Jurkat, Clone E6-1 (cell line): ENCODE measurements around the gene CFAP90.

Source experiments
- DNase-seq: peaks from one replicate; pipeline ENCODE4 v3.0.0-alpha.2; 2011; ENCODE audit warnings: low read depth, low spot score
- H3K4me3 ChIP-seq: 2 replicates; pipeline ENCODE4 v1.5.1; 2011; ENCODE audit warnings: mild to moderate bottlenecking, low read length, control low read depth, moderate library complexity

Gene CFAP90

DNA sequence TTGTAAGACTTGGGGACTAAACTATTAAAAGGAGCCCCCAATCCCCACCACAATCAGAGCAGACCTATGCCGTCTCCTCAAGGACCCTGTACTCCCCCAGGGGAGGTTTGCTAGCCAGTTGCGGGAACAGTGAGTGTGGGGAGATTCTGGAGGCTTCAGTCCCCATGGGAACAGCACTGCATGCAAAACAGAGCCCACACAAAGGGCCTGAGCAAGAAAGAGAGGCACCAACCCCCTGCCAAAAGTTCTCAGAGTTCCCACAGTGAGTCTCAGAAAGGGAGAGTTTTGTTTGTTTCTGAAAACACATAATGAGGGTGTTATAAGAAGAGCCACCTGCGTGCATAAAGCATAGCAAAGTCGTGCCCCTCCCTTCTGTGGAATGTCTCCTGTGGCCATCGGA is 56.6 kb downstream of the CFAP90 start:
- H3K4me3 ChIP-seq, result no peak overlapping the region
- DNase-seq, result no peak

DNA sequence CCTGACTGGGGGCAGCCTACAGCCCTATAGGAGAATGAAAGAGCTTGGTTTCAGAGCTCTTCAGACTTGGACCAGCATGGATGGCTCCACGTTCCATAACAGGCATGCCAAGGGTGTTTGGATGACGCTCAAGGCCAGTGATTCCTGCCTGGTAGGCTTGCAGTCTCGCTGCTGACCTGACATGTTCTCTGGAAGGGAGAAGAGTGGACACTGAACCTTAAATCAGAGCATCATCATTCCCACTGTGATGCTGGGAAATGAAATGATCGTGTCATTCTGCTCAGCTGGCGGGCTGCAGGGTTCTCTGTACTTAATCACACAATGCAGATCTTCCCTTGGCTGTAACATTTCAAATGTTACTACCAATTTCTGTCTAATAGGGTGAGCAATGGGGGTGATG is 57.0 kb downstream of the CFAP90 start:
- H3K4me3 ChIP-seq, result no peak overlapping the region
- DNase-seq, result no peak

DNA sequence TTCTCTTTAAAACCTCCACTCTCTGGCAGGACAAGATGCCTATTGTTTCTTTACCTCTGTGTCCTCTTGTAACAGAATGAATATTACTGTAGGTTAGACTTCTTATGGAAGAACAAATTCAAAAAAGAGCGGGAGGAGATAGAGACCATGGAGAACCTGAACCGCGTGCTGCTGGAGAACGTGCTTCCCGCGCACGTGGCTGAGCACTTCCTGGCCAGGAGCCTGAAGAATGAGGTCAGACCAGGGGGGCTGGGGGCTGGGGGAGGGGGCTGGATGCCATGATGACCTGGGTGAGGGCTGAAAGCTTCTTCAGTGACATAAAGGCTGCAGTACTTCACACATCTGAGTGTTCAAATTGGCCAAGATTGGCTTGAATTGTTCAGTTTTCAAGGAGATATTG is 61.4 kb downstream of the CFAP90 start:
- no peak for DNase-seq
- no peak overlapping the region for H3K4me3 ChIP-seq

DNA sequence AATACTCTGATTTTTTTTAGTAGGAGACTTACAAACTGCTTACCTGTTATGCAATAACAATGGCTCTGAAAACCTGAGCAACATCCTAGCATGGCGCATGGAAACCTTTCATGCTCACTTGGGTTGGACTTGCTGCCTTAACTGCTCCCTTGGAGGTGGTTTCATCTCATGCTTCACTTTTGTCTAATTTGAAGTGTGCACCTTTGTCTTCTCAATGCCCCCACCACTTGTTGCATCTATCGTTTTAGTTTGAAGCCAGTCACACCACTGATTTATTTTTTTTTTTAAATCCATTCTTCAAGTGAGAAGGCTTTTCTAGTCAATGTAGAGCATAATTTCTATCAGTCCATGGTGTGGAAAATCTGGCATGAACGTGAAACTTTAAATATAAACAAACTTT is 63.2 kb downstream of the CFAP90 start:
- H3K4me3 ChIP-seq, result no peak overlapping the region
- DNase-seq, result no peak

DNA sequence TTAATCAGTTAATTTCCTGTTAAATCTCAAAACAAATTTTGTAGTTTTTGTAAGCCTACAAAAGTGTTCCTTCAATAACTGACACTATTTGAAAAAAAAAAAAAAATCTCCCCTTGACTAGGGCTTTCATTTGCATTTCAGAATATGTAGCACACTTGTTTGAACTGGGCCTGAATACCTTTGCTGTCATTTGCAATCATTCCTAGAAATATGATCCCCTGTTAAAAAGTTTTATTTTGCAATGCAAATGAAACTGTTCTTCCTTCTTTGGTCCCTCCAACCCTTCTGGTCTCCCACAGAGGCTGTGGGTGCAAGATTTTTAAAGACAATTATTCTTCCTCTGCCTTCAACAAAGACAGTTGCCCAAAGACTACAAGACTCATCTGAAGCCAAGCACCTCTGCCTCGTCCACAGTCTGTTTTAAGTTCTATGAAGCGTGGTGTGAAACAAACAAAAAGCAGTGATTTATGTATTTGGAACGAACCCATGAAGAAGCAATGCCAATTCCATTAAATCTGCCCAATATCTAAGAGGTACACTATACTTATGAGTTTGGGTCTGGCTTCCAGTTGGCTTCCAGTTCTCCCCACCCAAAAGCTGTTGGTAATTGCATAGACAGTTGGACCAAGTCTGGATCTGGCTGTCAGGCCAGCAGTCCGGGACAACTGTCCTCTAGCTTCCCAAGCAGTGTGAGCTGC is 66.1 kb downstream of the CFAP90 start:
- no peak overlapping the region for H3K4me3 ChIP-seq
- DNase-seq, result no peak

GRCh38 chr5:7781899-7782298 is 69.0 kb downstream of the CFAP90 start:
- no peak for DNase-seq
- H3K4me3 ChIP-seq, result no peak overlapping the region
